ENCODE data around the gene NFIC. TPM values are rescaled to one million over a fixed set of nuclear protein-coding genes. Genes with fewer than 3 reads are reported as not detected.
"Not testable (repeated sequence)": the region's sequence is repeated elsewhere in the genome, so short reads cannot be mapped to it uniquely, and the experiment has no call there.

NFIC gene
- total RNA-seq, 1 donor from 2014 or later: 142 TPM

GRCh38 chr19:3426433-3426832 lies 60.0 kb downstream of the NFIC start:
- no peak for DNase-seq (ENCODE audit: extremely low spot score in 2 of 2)
- Histone ChIP-seq H3K36me3 (peaks cover 0 to 24% of the 10 kb centered on the region in 2 donors), H3K4me3 (no peak overlapping the region), H3K4me1 (peaks cover 50% of the 10 kb centered on the region), H3K9me3 (no peaks in the 10 kb centered on the region), H3K27ac (peak overlapping the region; percentile 94), H3K27me3 (no peaks in the 10 kb centered on the region)
- intact Hi-C loops (cut with DNase I): loop anchor here (10.0 kb wide), 1 partner anchor 92 kb away; no protein-coding TSS in a partner anchor
- TF ChIP-seq POLR2A (IDR thresholded peaks at IDR 0.05): no peak
- TF ChIP-seq POLR2AphosphoS5 (IDR thresholded peaks at IDR 0.05; ENCODE audit: insufficient read depth in 1 of 2, low read depth in 1 of 2): no peak
- no peak for TF ChIP-seq CTCF (IDR thresholded peaks at IDR 0.05)

GRCh38 chr19:3430366-3430680 lies 63.9 kb downstream of the NFIC start:
- Histone ChIP-seq H3K4me3 (peak overlapping the region in 1 of 2 donors; percentile 15), H3K36me3 (peaks cover 0 to 33% of the 10 kb centered on the region in 2 donors), H3K27ac (peak overlapping the region; percentile 94), H3K4me1 (peaks cover 62% of the 10 kb centered on the region)
- DNase-seq (ENCODE audit: extremely low spot score in 2 of 2); H3K27me3 ChIP-seq; H3K9me3 ChIP-seq; intact Hi-C loops (cut with DNase I): not testable (repeated sequence)

- Histone ChIP-seq H3K4me1 (peaks cover 67% of the 10 kb centered on the region), H3K36me3 (peaks cover 0 to 36% of the 10 kb centered on the region in 2 donors), H3K9me3 (no peaks in the 10 kb centered on the region), H3K27me3 (no peaks in the 10 kb centered on the region), H3K27ac (peak overlapping the region; percentile 94), H3K4me3 (no peak overlapping the region)
- intact Hi-C loops (cut with DNase I): no loop called here
- no peak for DNase-seq (ENCODE audit: extremely low spot score in 2 of 2)
- TF ChIP-seq POLR2AphosphoS5 (IDR thresholded peaks at IDR 0.05; ENCODE audit: insufficient read depth in 1 of 2, low read depth in 1 of 2): no peak
- no peak for TF ChIP-seq POLR2A (IDR thresholded peaks at IDR 0.05)
- TF ChIP-seq CTCF (IDR thresholded peaks at IDR 0.05): no peak
These were observed 65.5 kb downstream of the NFIC start for GRCh38 chr19:3431760-3432397.

GRCh38 chr19:3433313-3433712 lies 66.9 kb downstream of the NFIC start:
- TF ChIP-seq POLR2A (IDR thresholded peaks at IDR 0.05): no peak
- peak in 1 of 2 donors; percentile 47 for TF ChIP-seq POLR2AphosphoS5 (IDR thresholded peaks at IDR 0.05; ENCODE audit: insufficient read depth in 1 of 2, low read depth in 1 of 2)
- TF ChIP-seq CTCF (IDR thresholded peaks at IDR 0.05): no peak
- intact Hi-C loops (cut with DNase I): no loop called here
- no peaks in the 10 kb centered on the region for H3K27me3 ChIP-seq
- no peak for DNase-seq (ENCODE audit: extremely low spot score in 2 of 2)
- H3K4me3 ChIP-seq: no peak overlapping the region
- peaks cover 0 to 36% of the 10 kb centered on the region in 2 donors for H3K36me3 ChIP-seq
- H3K9me3 ChIP-seq: no peaks in the 10 kb centered on the region
- H3K4me1 ChIP-seq: peaks cover 54% of the 10 kb centered on the region
- H3K27ac ChIP-seq: peak overlapping the region; percentile 94

GRCh38 chr19:3433805-3434540 lies 67.6 kb downstream of the NFIC start:
- no peak for DNase-seq (ENCODE audit: extremely low spot score in 2 of 2)
- peaks cover 0 to 36% of the 10 kb centered on the region in 2 donors for H3K36me3 ChIP-seq
- intact Hi-C loops (cut with DNase I): no loop called here
- H3K27me3 ChIP-seq: no peaks in the 10 kb centered on the region
- TF ChIP-seq POLR2A (IDR thresholded peaks at IDR 0.05): no peak
- no peak for TF ChIP-seq POLR2AphosphoS5 (IDR thresholded peaks at IDR 0.05; ENCODE audit: insufficient read depth in 1 of 2, low read depth in 1 of 2)
- TF ChIP-seq CTCF (IDR thresholded peaks at IDR 0.05): no peak
- peak overlapping the region in 1 of 2 donors; percentile 28 for H3K4me3 ChIP-seq
- H3K9me3 ChIP-seq: no peaks in the 10 kb centered on the region
- peak overlapping the region; percentile 94 for H3K27ac ChIP-seq
- H3K4me1 ChIP-seq: peaks cover 49% of the 10 kb centered on the region
